Stomach (tissue), 9 donors: Measurements from ENCODE around the gene FGF8. TPM values are rescaled to one million over a fixed set of nuclear protein-coding genes. Genes with fewer than 3 reads are reported as not detected.

Experiments
- DNase-seq, 2 donors: peaks; one replicate each; pipeline versions ENCODE4 v3.0.0 to v3.0.0-alpha.2; 2013 to 2019
- H3K27ac ChIP-seq, 5 donors: fragments of 200-600 bp in 4 of 5; sonication (generic) in 4 of 5; one replicate each; pipeline ENCODE4 v1.5.1; 2013 to 2019; ENCODE audit warnings: mild to moderate bottlenecking in 1 of 5, moderate library complexity in 1 of 5
- H3K27me3 ChIP-seq, 3 donors: fragments of 200-600 bp; sonication (generic); one replicate each; pipeline ENCODE4 v1.5.1; 2017 to 2019; ENCODE audit warnings: mixed run types in 1 of 3
- H3K36me3 ChIP-seq, 4 donors: fragments of 200-600 bp; sonication (generic); 1 replicate in 3 of 4; 2 replicates in 1 of 4; pipeline ENCODE4 v1.5.1; 2016 to 2019
- H3K4me1 ChIP-seq, 4 donors: fragments of 200-600 bp; sonication (generic); one replicate each; pipeline ENCODE4 v1.5.1; 2016 to 2019
- H3K4me3 ChIP-seq, 4 donors: fragments of 200-600 bp; sonication (generic) in 3 of 4; one replicate each; pipeline ENCODE4 v1.5.1; 2016 to 2019; ENCODE audit warnings: mild to moderate bottlenecking in 1 of 4
- H3K9me3 ChIP-seq, 4 donors: fragments of 200-600 bp; sonication (generic); one replicate each; pipeline ENCODE4 v1.5.1; 2016 to 2019
- EP300 ChIP-seq: sonication (generic); formaldehyde crosslinking; IDR thresholded peaks from one replicate; pipeline ENCODE4 v1.6.1; 2017; ENCODE audit warnings: antibody characterized with exemption
- POLR2A ChIP-seq, 4 donors: fragments of 450-650 bp; IDR thresholded peaks; one replicate each; pipeline ENCODE4 v1.6.1; 2016; ENCODE audit warnings: antibody characterized with exemption in 4 of 4, control low read depth in 2 of 4, mild to moderate bottlenecking in 1 of 4, moderate library complexity in 1 of 4
- POLR2AphosphoS5 ChIP-seq, 3 donors: sonication (generic); formaldehyde crosslinking; IDR thresholded peaks; one replicate each; pipeline ENCODE4 v1.6.1; 2016; ENCODE audit warnings: antibody characterized with exemption in 3 of 3
- WGBS, 5 donors: extraction: QIAGEN DNeasy Blood & Tissue Kit in 3 of 5; methylation state at CpG; one replicate each; pipeline versions ENCODE4 v1.1.5 to v1.1.7; 2013 to 2018; 5-methylcytosine and 5-hydroxymethylcytosine counted together
- intact Hi-C: fragments of 100-400 bp; cut with DNase I; formaldehyde crosslinking; loops from one replicate; pipeline ENCODE4 v1.15.1; 2023; ENCODE audit warnings: low total_unique reads
- polyA plus RNA-seq, 3 donors: library from polyadenylated mRNA; stranded (reverse); fragments of 200-250 nt; gene quantifications; one replicate each; pipeline ENCODE4 v1.2.3, GENCODE V29; 2013
- total RNA-seq, 5 donors: library from RNA; depleted of rRNA; stranded (reverse); fragments of >200 nt; gene quantifications; one replicate each; pipeline versions ENCODE4 v1.1.0 to v1.2.3, GENCODE V29; 2014 to 2016
- TF ChIP-seq, protein P1 (sequence below), 7 experiments: fragments of 450-650 bp in 4 of 7; fragments of 200-600 bp in 3 of 7; sonication (generic) in 3 of 7; IDR thresholded peaks; one replicate each; pipeline ENCODE4 v1.5.1; 2016 to 2019; ENCODE audit warnings: antibody characterized with exemption in 7 of 7, control low read depth in 2 of 7, mild to moderate bottlenecking in 1 of 7
- donor health status: healthy with polysubstance abuse.
- donor health status: Bipolar disorder and iron deficiency.
- donor health status: healthy.

Gene FGF8
- total and polyA plus RNA-seq, 8 donors, result not detected

DNA sequence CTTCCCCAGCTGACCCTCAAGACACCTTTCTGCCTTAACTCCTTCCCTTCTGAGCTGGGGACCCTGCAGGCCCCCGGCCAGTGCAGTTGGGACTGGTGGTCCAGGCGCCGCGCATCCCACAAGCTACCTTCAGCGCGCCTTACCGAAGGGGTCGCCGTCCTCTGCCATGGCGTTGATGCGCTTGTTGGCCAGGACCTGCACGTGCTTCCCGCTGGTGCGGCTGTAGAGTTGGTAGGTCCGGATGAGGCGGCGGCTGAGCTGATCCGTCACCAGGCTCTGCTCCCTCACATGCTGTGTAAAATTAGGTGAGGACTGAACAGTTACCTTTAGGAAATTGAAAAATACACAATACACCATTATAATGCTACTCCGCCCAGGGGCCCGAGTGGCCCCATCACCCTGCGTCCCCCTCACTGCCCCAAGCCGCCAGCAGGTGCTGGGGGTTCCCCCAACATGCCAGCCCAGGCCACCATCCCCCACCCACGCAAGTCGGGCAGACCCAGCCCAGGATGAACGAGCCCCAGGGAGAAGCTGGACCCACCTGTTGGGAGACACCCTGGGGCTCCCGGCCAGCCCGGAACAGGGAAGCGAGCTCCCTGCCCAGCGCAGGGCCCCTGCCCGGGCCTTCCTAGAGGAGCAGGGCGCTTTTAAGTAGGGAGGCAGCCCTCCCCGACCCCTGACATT lies 1.2 kb downstream of the FGF8 start:
- intact Hi-C loops, result no loop called here
- Histone ChIP-seq H3K36me3 (no peaks in the 10 kb centered on the region), H3K27ac (no peak overlapping the region), H3K27me3 (peaks cover 36 to 100% (median 89%) of the 10 kb centered on the region in 3 donors), H3K4me1 (peaks cover 32 to 52% (median 43%) of the 10 kb centered on the region in 4 donors), H3K4me3 (peak overlapping the region in 1 of 4 donors; percentile 41), H3K9me3 (no peaks in the 10 kb centered on the region)
- WGBS, 5 donors, result 6 to 11% (median 8%) methylated on average over 18 to 32 of the region's 32 CpGs
- TF ChIP-seq POLR2AphosphoS5 (IDR thresholded peaks at IDR 0.05) (no peak), POLR2A (IDR thresholded peaks at IDR 0.05) (no peak), EP300 (no peak)
- TF ChIP-seq, protein P1, sequence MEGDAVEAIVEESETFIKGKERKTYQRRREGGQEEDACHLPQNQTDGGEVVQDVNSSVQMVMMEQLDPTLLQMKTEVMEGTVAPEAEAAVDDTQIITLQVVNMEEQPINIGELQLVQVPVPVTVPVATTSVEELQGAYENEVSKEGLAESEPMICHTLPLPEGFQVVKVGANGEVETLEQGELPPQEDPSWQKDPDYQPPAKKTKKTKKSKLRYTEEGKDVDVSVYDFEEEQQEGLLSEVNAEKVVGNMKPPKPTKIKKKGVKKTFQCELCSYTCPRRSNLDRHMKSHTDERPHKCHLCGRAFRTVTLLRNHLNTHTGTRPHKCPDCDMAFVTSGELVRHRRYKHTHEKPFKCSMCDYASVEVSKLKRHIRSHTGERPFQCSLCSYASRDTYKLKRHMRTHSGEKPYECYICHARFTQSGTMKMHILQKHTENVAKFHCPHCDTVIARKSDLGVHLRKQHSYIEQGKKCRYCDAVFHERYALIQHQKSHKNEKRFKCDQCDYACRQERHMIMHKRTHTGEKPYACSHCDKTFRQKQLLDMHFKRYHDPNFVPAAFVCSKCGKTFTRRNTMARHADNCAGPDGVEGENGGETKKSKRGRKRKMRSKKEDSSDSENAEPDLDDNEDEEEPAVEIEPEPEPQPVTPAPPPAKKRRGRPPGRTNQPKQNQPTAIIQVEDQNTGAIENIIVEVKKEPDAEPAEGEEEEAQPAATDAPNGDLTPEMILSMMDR (IDR thresholded peaks at IDR 0.05), result no peak
- peak; percentile 24 to 43 for DNase-seq

DNA sequence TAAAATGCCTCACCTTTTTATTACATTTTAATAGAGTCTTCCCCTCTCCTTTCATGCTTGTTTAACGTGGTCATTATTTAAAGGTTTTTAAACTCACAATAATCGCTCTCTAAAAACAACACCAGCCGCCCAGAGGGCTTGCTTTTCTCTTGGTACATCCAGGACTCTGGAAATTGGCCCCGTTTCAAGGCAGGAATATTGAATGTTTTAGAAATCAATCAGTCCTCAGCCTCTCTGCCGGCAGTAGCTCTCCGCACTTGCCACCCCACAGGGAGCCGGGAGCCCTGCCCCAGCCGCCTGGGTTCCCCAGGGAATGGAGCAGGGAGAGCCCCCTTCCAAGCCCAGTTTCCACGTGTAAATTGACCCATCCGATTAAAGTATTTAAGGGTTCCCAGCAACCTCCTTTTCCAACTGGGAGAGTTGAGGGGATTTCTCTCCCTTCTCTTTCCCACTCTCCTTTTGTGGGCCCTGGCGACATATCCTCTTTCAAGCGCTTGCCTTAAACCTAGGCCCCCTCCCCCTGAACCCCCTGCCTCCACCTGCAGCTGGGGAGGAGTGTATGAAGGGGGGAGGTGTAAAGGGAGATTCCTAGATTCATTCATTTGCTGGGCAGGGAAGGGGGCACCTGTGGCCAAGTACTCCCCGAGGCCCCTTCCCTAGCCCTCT lies 1.9 kb downstream of the FGF8 start:
- Histone ChIP-seq H3K4me3 (no peak overlapping the region), H3K9me3 (no peaks in the 10 kb centered on the region), H3K27me3 (peaks cover 40 to 100% (median 83%) of the 10 kb centered on the region in 3 donors), H3K27ac (no peak overlapping the region), H3K4me1 (peaks cover 25 to 45% (median 36%) of the 10 kb centered on the region in 4 donors), H3K36me3 (no peaks in the 10 kb centered on the region)
- WGBS, 5 donors, result 9 to 13% (median 11%) methylated on average over 13 of the region's 13 CpGs
- no peak for TF ChIP-seq POLR2AphosphoS5 (IDR thresholded peaks at IDR 0.05)
- no peak for TF ChIP-seq EP300
- no peak for TF ChIP-seq POLR2A (IDR thresholded peaks at IDR 0.05)
- TF ChIP-seq, protein P1 (IDR thresholded peaks at IDR 0.05), result no peak
- peak in 1 of 2 donors; percentile 29 for DNase-seq
- intact Hi-C loops, result no loop called here

DNA sequence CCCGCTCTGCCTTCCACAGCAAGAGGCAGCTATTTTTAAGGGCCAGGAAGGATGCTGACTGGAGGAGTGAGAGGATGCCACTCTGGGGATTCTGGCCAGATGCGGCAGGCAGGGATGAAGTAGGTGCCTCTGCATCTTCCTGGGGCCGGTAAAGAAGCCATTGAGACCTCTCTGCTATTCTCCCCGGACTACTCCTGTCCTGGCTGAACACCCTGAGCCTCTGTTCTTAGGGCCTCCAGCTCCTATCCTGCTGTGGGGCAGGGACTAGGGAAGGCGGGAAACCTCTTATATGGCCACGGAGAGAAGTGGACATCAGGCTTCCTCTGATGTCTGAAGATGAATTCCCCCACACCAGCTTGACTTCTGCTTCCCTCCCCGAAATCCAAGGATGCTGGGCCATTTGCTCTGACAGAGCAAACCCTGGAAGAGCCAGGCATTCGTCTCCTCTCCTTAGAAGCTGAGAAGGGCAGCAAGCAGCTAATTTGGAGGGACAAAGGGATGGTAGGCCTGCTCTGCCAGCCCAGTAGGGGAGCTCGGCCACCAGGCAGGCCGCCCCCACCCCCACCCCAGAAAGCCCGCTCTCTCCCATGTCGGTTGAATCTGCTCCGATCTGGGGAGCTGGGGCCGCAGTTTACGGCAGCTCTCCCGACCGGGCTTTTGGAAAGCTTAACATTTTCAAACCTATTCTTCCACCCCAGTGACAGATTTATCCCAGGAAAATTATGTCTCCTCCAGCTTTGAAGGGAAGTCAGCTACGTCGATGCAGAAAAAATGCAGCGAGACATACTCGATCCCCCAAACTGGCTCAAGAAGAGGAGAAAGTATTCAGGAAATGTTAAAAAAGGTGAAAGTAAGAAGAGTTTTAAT lies 2.8 kb downstream of the FGF8 start:
- H3K36me3 ChIP-seq, result no peaks in the 10 kb centered on the region
- whole genome bisulfite sequencing, 5 donors, result 20 to 36% (median 29%) methylated on average over 21 of the region's 21 CpGs
- H3K9me3 ChIP-seq, result no peaks in the 10 kb centered on the region
- no peak overlapping the region for H3K27ac ChIP-seq
- peaks cover 19 to 36% (median 27%) of the 10 kb centered on the region in 4 donors for H3K4me1 ChIP-seq
- no peak for TF ChIP-seq POLR2AphosphoS5 (IDR thresholded peaks at IDR 0.05)
- TF ChIP-seq, protein P1 (IDR thresholded peaks at IDR 0.05), result no peak
- no peak for TF ChIP-seq EP300
- TF ChIP-seq POLR2A (IDR thresholded peaks at IDR 0.05), result no peak
- intact Hi-C loops, result no loop called here
- H3K27me3 ChIP-seq, result peaks cover 40 to 100% (median 78%) of the 10 kb centered on the region in 3 donors
- DNase-seq, result peak in 1 of 2 donors; percentile 17
- H3K4me3 ChIP-seq, result no peak overlapping the region
